Liver (tissue), 3 donors: ENCODE data around the gene GPC3.

Experiments
- ATF3 ChIP-seq: IDR thresholded peaks from 2 replicates; pipeline ENCODE4 v1.6.1; 2016; ENCODE audit warnings: antibody characterized with exemption
- CTCF ChIP-seq: fragments of 150-350 bp; IDR thresholded peaks from 2 replicates; pipeline ENCODE4 v1.5.1; 2017; ENCODE audit warnings: improper control_type of control experiment, low read depth, low read length; ENCODE audit not compliant: missing input control
- EGR1 ChIP-seq, 2 donors: IDR thresholded peaks; 2 replicates each; pipeline ENCODE4 v1.6.1; 2016 to 2018; ENCODE audit warnings: antibody characterized with exemption in 2 of 2, low read depth in 2 of 2
- FOXA2 ChIP-seq: IDR thresholded peaks from 2 replicates; pipeline ENCODE4 v1.6.1; 2016; ENCODE audit warnings: antibody characterized with exemption
- JUND ChIP-seq, 2 donors: IDR thresholded peaks; 2 replicates each; pipeline ENCODE4 v1.6.1; 2016; ENCODE audit warnings: antibody characterized with exemption in 2 of 2
- MAX ChIP-seq: IDR thresholded peaks from 2 replicates; pipeline ENCODE4 v1.6.1; 2016; ENCODE audit warnings: antibody characterized with exemption
- REST ChIP-seq: IDR thresholded peaks from 2 replicates; pipeline ENCODE4 v1.6.1; 2016; ENCODE audit warnings: antibody characterized with exemption, mild to moderate bottlenecking
- SP1 ChIP-seq: IDR thresholded peaks from 2 replicates; pipeline ENCODE4 v1.6.1; 2018; ENCODE audit warnings: antibody characterized with exemption, mild to moderate bottlenecking
- TAF1 ChIP-seq: conservative IDR thresholded peaks from 2 replicates; pipeline ENCODE4 v1.6.1; 2016; ENCODE audit warnings: antibody characterized with exemption, mild to moderate bottlenecking
- YY1 ChIP-seq: IDR thresholded peaks from 2 replicates; pipeline ENCODE4 v1.6.1; 2016; ENCODE audit warnings: antibody characterized with exemption, mild to moderate bottlenecking
- ZBTB33 ChIP-seq: IDR thresholded peaks from 2 replicates; pipeline ENCODE4 v1.6.1; 2016; ENCODE audit warnings: antibody characterized with exemption
- donor health status: healthy.
- donor health status: healthy.

- TF ChIP-seq CTCF, result no peak
- TF ChIP-seq TAF1, result no peak
- TF ChIP-seq ZBTB33, result no peak
- no peak for TF ChIP-seq YY1
- no peak for TF ChIP-seq MAX
- TF ChIP-seq ATF3, result no peak
- no peak for TF ChIP-seq REST
- TF ChIP-seq JUND (IDR thresholded peaks at IDR 0.05), result no peak
- no peak for TF ChIP-seq FOXA2
- no peak for TF ChIP-seq EGR1 (IDR thresholded peaks at IDR 0.05; ENCODE audit: low read depth in 2 of 2)
- no peak for TF ChIP-seq SP1
Measured at GRCh38 chrX:133905305-133905704, 80.1 kb downstream of the GPC3 start.
